Kidney tubule cell (primary cell): ENCODE results near the gene DTX4.
"Not testable (repeated sequence)": the region's sequence is repeated elsewhere in the genome, so short reads cannot be mapped to it uniquely, and the experiment has no call there.

Experiments used
- DNase-seq: peaks from one replicate; pipeline ENCODE4 v3.0.0-alpha.2; 2018; ENCODE audit warnings: low spot score

Gene DTX4

GRCh38 chr11:59171508-59172322, at the start of gene DTX4:
Gene DTX4 (plus strand): TSS chr11:59172132. CDS start chr11:59172596, 464 bp downstream.
- DNase-seq, result peak; percentile 90

GRCh38 chr11:59135648-59136461, 36.1 kb upstream of the DTX4 start:
- DNase-seq, result peak; percentile 81

GRCh38 chr11:59136551-59136950, 35.4 kb upstream of the DTX4 start:
- DNase-seq, result not testable (repeated sequence)

GRCh38 chr11:59137190-59137589, 34.7 kb upstream of the DTX4 start:
- no peak for DNase-seq

GRCh38 chr11:59138643-59139042, 33.3 kb upstream of the DTX4 start:
- no peak for DNase-seq

GRCh38 chr11:59141191-59141590, 30.7 kb upstream of the DTX4 start:
- no peak for DNase-seq

GRCh38 chr11:59141673-59142460, 30.1 kb upstream of the DTX4 start:
- DNase-seq, result peak; percentile 40

GRCh38 chr11:59142530-59143507, 29.1 kb upstream of the DTX4 start, which contains the start of gene FAM111A:
Gene FAM111A (plus strand): TSS chr11:59142856. CDS start chr11:59148873, 6,017 bp downstream.
- DNase-seq, result peak; percentile 97

- peak; percentile 5 for DNase-seq
Measured at GRCh38 chr11:59144096-59144495, 27.8 kb upstream of the DTX4 start.

- DNase-seq, result peak; percentile 92
Measured at GRCh38 chr11:59144579-59145345, 27.2 kb upstream of the DTX4 start.

- DNase-seq, result peak; percentile 3
Measured at GRCh38 chr11:59145534-59145933, 26.4 kb upstream of the DTX4 start.

GRCh38 chr11:59151761-59152160, 20.2 kb upstream of the DTX4 start:
- no peak for DNase-seq

GRCh38 chr11:59152312-59152951, 19.5 kb upstream of the DTX4 start:
- no peak for DNase-seq

GRCh38 chr11:59154610-59155009, 17.3 kb upstream of the DTX4 start:
- DNase-seq, result no peak

GRCh38 chr11:59157433-59157832, 14.5 kb upstream of the DTX4 start:
- DNase-seq, result peak; percentile 4

GRCh38 chr11:59158206-59159068, 13.5 kb upstream of the DTX4 start:
- peak; percentile 78 for DNase-seq

- no peak for DNase-seq
Measured at GRCh38 chr11:59164028-59164427, 7.9 kb upstream of the DTX4 start.

GRCh38 chr11:59172345-59173079, 580 bp downstream of the DTX4 start:
- DNase-seq, result peak; percentile 37
